Esophagus muscularis mucosa (tissue), 4 donors: Measurements from ENCODE around the gene RSL1D1. TPM values are rescaled to one million over a fixed set of nuclear protein-coding genes. Genes with fewer than 3 reads are reported as not detected.
"Not testable (repeated sequence)": the region's sequence is repeated elsewhere in the genome, so short reads cannot be mapped to it uniquely, and the experiment has no call there.

Experiments used
- DNase-seq: peaks from one replicate; pipeline ENCODE4 v3.0.0-alpha.2; 2017; ENCODE audit errors: extremely low spot score
- H3K27ac ChIP-seq, 4 donors: fragments of 200-600 bp; sonication (generic); replicated peaks in 1 of 4; 1 replicate in 3 of 4; 2 replicates in 1 of 4; pipeline ENCODE4 v1.5.1; 2016 to 2019; ENCODE audit warnings: mild to moderate bottlenecking in 1 of 4
- H3K27me3 ChIP-seq, 4 donors: fragments of 200-600 bp; sonication (generic); one replicate each; pipeline versions ENCODE4 v1.5.1 to v1.6.0; 2016 to 2019
- H3K36me3 ChIP-seq, 4 donors: fragments of 200-600 bp; sonication (generic); one replicate each; pipeline ENCODE4 v1.5.1; 2016 to 2019
- H3K4me1 ChIP-seq, 4 donors: fragments of 200-600 bp; sonication (generic); one replicate each; pipeline ENCODE4 v1.5.1; 2016 to 2019
- H3K4me3 ChIP-seq, 4 donors: fragments of 200-600 bp; sonication (generic); 1 replicate in 2 of 4; 2 replicates in 2 of 4; pipeline ENCODE4 v1.5.1; 2016 to 2019; ENCODE audit warnings: mild to moderate bottlenecking in 4 of 4, moderate library complexity in 1 of 4
- H3K9me3 ChIP-seq, 4 donors: fragments of 200-600 bp; sonication (generic); 1 replicate in 3 of 4; 2 replicates in 1 of 4; pipeline ENCODE4 v1.5.1; 2016 to 2019
- EP300 ChIP-seq: sonication (generic); formaldehyde crosslinking; IDR thresholded peaks from one replicate; pipeline ENCODE4 v1.6.1; 2017; ENCODE audit warnings: antibody characterized with exemption
- POLR2A ChIP-seq: fragments of 450-650 bp; IDR thresholded peaks from one replicate; pipeline ENCODE4 v1.6.1; 2017; ENCODE audit warnings: antibody characterized with exemption, moderate library complexity, mild to moderate bottlenecking, low read depth
- POLR2AphosphoS5 ChIP-seq, 2 donors: sonication (generic); formaldehyde crosslinking; IDR thresholded peaks; one replicate each; pipeline ENCODE4 v1.6.1; 2017; ENCODE audit warnings: antibody characterized with exemption in 2 of 2
- WGBS: methylation state at CpG from one replicate; pipeline ENCODE4 v1.1.5; 2018; 5-methylcytosine and 5-hydroxymethylcytosine counted together
- intact Hi-C: fragments of 100-400 bp; cut with DNase I; formaldehyde crosslinking; loops from one replicate; pipeline ENCODE4 v1.15.1; 2023
- total RNA-seq, 4 donors: library from RNA; depleted of rRNA; stranded (reverse); fragments of >200 nt; gene quantifications; one replicate each; pipeline versions ENCODE4 v1.1.0 to v1.2.1, GENCODE V29; 2016
- TF ChIP-seq, protein P1 (sequence below), 3 experiments: fragments of 200-600 bp in 2 of 3; fragments of 450-650 bp in 1 of 3; sonication (generic) in 2 of 3; IDR thresholded peaks; one replicate each; pipeline ENCODE4 v1.5.1; 2017 to 2019; ENCODE audit warnings: antibody characterized with exemption in 3 of 3, mild to moderate bottlenecking in 2 of 3, moderate library complexity in 1 of 3

RSL1D1 gene
- total RNA-seq, 4 donors from 2014 or later: 73.9 to 125 (median 97.1) TPM

GRCh38 chr16:11819798-11820197, 31.5 kb downstream of the RSL1D1 start:
- no peaks in the 10 kb centered on the region for H3K27me3 ChIP-seq
- intact Hi-C loops: loop anchor here (10.0 kb wide), 1 partner anchor 285 kb away; no protein-coding TSS in a partner anchor
- no peaks in the 10 kb centered on the region for H3K9me3 ChIP-seq
- H3K27ac ChIP-seq: no peak overlapping the region
- TF ChIP-seq EP300 (no peak), POLR2AphosphoS5 (IDR thresholded peaks at IDR 0.05) (no peak), POLR2A (no peak)
- TF ChIP-seq, protein P1, sequence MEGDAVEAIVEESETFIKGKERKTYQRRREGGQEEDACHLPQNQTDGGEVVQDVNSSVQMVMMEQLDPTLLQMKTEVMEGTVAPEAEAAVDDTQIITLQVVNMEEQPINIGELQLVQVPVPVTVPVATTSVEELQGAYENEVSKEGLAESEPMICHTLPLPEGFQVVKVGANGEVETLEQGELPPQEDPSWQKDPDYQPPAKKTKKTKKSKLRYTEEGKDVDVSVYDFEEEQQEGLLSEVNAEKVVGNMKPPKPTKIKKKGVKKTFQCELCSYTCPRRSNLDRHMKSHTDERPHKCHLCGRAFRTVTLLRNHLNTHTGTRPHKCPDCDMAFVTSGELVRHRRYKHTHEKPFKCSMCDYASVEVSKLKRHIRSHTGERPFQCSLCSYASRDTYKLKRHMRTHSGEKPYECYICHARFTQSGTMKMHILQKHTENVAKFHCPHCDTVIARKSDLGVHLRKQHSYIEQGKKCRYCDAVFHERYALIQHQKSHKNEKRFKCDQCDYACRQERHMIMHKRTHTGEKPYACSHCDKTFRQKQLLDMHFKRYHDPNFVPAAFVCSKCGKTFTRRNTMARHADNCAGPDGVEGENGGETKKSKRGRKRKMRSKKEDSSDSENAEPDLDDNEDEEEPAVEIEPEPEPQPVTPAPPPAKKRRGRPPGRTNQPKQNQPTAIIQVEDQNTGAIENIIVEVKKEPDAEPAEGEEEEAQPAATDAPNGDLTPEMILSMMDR (IDR thresholded peaks at IDR 0.05): no peak
- no peak overlapping the region for H3K4me3 ChIP-seq
- 83% methylated on average over 10 of the region's 10 CpGs for WGBS
- no peak for DNase-seq
- no peaks in the 10 kb centered on the region for H3K36me3 ChIP-seq
- H3K4me1 ChIP-seq: peaks cover 6 to 9% (median 8%) of the 10 kb centered on the region in 4 donors

- not testable (repeated sequence) for H3K4me1 ChIP-seq, H3K4me3 ChIP-seq, H3K9me3 ChIP-seq, H3K27me3 ChIP-seq, DNase-seq, H3K36me3 ChIP-seq, H3K27ac ChIP-seq
- intact Hi-C loops: loop anchor here (10.0 kb wide), 1 partner anchor 284 kb away; no protein-coding TSS in a partner anchor
- 87% methylated on average over 4 of the region's 13 CpGs for WGBS
Measured at GRCh38 chr16:11818970-11819369, 32.4 kb downstream of the RSL1D1 start.

GRCh38 chr16:11816123-11816522, 35.2 kb downstream of the RSL1D1 start:
- intact Hi-C loops: loop anchor here (10.0 kb wide), 1 partner anchor 281 kb away; no protein-coding TSS in a partner anchor
- no peaks in the 10 kb centered on the region for H3K9me3 ChIP-seq
- H3K27me3 ChIP-seq: no peaks in the 10 kb centered on the region
- TF ChIP-seq, protein P1 (IDR thresholded peaks at IDR 0.05): no peak
- TF ChIP-seq POLR2AphosphoS5 (IDR thresholded peaks at IDR 0.05) (no peak), POLR2A (no peak), EP300 (no peak)
- 68% methylated on average over 5 of the region's 5 CpGs for WGBS
- no peak overlapping the region for H3K4me3 ChIP-seq
- DNase-seq: no peak
- H3K4me1 ChIP-seq: peaks cover 0 to 8% (median 0%) of the 10 kb centered on the region in 4 donors
- H3K36me3 ChIP-seq: no peaks in the 10 kb centered on the region
- H3K27ac ChIP-seq: no peak overlapping the region

DNA sequence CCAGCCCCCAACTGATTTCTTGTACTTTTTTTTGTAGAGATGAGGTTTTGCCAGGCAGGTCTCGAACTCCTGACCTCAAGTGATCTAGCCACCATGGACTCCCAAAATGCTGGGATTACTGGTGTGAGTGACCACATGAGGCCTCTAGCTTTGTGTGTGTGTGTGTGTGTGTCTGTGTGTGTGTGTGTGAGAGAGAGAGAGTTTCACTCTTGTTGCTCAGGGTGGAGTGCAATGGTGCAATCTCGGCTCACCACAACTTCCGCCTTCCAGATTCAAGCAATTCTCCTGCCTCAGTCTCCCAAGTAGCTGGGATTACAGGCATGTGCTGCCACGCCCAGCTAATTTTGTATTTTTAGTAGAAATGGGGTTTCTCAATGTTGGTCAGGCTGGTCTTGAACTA, 36.5 kb downstream of the RSL1D1 start:
- not testable (repeated sequence) for H3K4me3 ChIP-seq, H3K36me3 ChIP-seq, H3K9me3 ChIP-seq, H3K27me3 ChIP-seq, H3K27ac ChIP-seq, H3K4me1 ChIP-seq, DNase-seq
- intact Hi-C loops: loop anchor here (5.0 to 10.0 kb wide), 2 partner anchors 280 to 407 kb away; no protein-coding TSS in a partner anchor
- WGBS: 72% methylated on average over 4 of the region's 4 CpGs

GRCh38 chr16:11806721-11807120, 44.6 kb downstream of the RSL1D1 start:
- intact Hi-C loops: no loop called here
- Histone ChIP-seq H3K9me3 (no peaks in the 10 kb centered on the region), H3K27ac (no peak overlapping the region), H3K36me3 (no peaks in the 10 kb centered on the region), H3K4me1 (no peaks in the 10 kb centered on the region), H3K27me3 (no peaks in the 10 kb centered on the region), H3K4me3 (no peak overlapping the region)
- DNase-seq: no peak
- WGBS: 75% methylated on average over 8 of the region's 8 CpGs
- TF ChIP-seq EP300 (no peak), POLR2A (no peak)
- TF ChIP-seq, protein P1 (IDR thresholded peaks at IDR 0.05): no peak

DNA sequence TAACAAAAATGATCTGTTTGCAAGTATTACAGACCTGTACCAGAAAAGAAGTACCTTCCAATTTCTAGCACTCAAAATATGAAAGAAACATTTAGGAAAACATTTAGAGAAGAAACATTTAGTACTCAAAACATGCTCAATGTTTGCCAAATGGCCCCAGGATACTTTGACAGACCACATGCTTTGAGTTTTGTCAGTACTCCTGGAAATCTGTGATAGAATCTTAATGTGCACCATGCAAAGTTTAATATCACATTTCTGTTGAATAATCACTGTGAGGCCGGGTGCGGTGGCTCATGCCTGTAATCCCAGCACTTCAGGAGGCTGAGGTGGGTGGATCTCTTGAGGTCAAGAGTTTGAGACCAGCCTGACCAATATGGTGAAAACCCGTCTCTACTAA, 45.8 kb downstream of the RSL1D1 start:
- Histone ChIP-seq H3K27ac (no peak overlapping the region), H3K4me3 (no peak overlapping the region), H3K9me3 (no peaks in the 10 kb centered on the region), H3K36me3 (no peaks in the 10 kb centered on the region), H3K27me3 (no peaks in the 10 kb centered on the region), H3K4me1 (peaks cover 0 to 3% (median 0%) of the 10 kb centered on the region in 4 donors)
- 76% methylated on average over 3 of the region's 3 CpGs for WGBS
- no peak for TF ChIP-seq POLR2AphosphoS5 (IDR thresholded peaks at IDR 0.05)
- TF ChIP-seq, protein P1 (IDR thresholded peaks at IDR 0.05): no peak
- no peak for TF ChIP-seq POLR2A
- TF ChIP-seq EP300: no peak
- intact Hi-C loops: no loop called here
- DNase-seq: no peak
